Activated CD4-positive, alpha-beta memory T cell treated with anti-CD3 and anti-CD28 coated beads, Interleukin-2, amount 10 ng/mL, durations not matched to agents 7 days and 5 days (primary cell): Measurements from ENCODE around the gene EDC3. TPM values are rescaled to one million over a fixed set of nuclear protein-coding genes. Genes with fewer than 3 reads are reported as not detected.
"Not testable (repeated sequence)": the region's sequence is repeated elsewhere in the genome, so short reads cannot be mapped to it uniquely, and the experiment has no call there.

Source experiments
- CTCF ChIA-PET: fragments of 350-600 bp; sonication (Branson Sonifier 250); formaldehyde crosslinking; loops from one replicate; lab custom pipeline; 2021; ENCODE audit warnings: antibody characterized with exemption, inconsistent platforms; lab: Charles Lee
- POLR2A ChIA-PET: fragments of 350-600 bp; sonication (Branson Sonifier 250); formaldehyde crosslinking; loops from one replicate; lab custom pipeline; 2021; ENCODE audit warnings: antibody characterized with exemption; lab: Charles Lee
- DNase-seq: peaks from one replicate; pipeline ENCODE4 v3.0.0-alpha.2; 2020
- H3K27ac Mint-ChIP-seq: one replicate; pipeline ENCODE4 v1.8.0; 2021; ENCODE audit warnings: mild to moderate bottlenecking, mixed read lengths
- H3K27me3 Mint-ChIP-seq: one replicate; pipeline ENCODE4 v1.8.0; 2021; ENCODE audit warnings: mixed read lengths
- H3K36me3 Mint-ChIP-seq: one replicate; pipeline ENCODE4 v1.8.0; 2021; ENCODE audit warnings: low read depth, mixed read lengths
- H3K4me1 Mint-ChIP-seq: one replicate; pipeline ENCODE4 v1.8.0; 2021; ENCODE audit warnings: mixed read lengths
- H3K4me3 Mint-ChIP-seq: one replicate; pipeline ENCODE4 v1.8.0; 2021; ENCODE audit warnings: mild to moderate bottlenecking, mixed read lengths
- H3K9me3 Mint-ChIP-seq: one replicate; pipeline ENCODE4 v1.8.0; 2021; ENCODE audit warnings: mixed read lengths
- total RNA-seq, 2 experiments: library from RNA; stranded (reverse); gene quantifications; one replicate each; pipeline ENCODE4 v1.2.3, GENCODE V29; 2021

EDC3 gene
- total RNA-seq, 2 experiments from 2014 or later: 36.3 to 39.6 TPM

- peak overlapping the region; percentile 95 for H3K27ac Mint-ChIP-seq
- no peaks in the 10 kb centered on the region for H3K27me3 Mint-ChIP-seq
- H3K4me3 Mint-ChIP-seq: peak overlapping the region; percentile 95
- ChIA-PET POLR2A (interaction anchor here (0.9 to 4.4 kb wide), 9 partner anchors 15 to 220 kb away, joined by 3 to 55 read pairs (median 7); partner anchors contain the start of genes ARID3B and CLK3), CTCF (interaction anchor here (1.0 to 1.3 kb wide), 2 partner anchors 33 to 54 kb away, joined by 4 read pairs; no protein-coding TSS in a partner anchor)
- no peak for DNase-seq
- H3K4me1 Mint-ChIP-seq: peaks cover 19% of the 10 kb centered on the region
- H3K36me3 Mint-ChIP-seq: peaks cover 26% of the 10 kb centered on the region
- no peaks in the 10 kb centered on the region for H3K9me3 Mint-ChIP-seq
Observed at GRCh38 chr15:74599156-74599555, 96.7 kb downstream of the EDC3 start.

- peak; percentile 92 for DNase-seq
- H3K36me3 Mint-ChIP-seq: peaks cover 31% of the 10 kb centered on the region
- peaks cover 19% of the 10 kb centered on the region for H3K4me1 Mint-ChIP-seq
- H3K27ac Mint-ChIP-seq: peak overlapping the region; percentile 95
- H3K27me3 Mint-ChIP-seq: no peaks in the 10 kb centered on the region
- POLR2A ChIA-PET: interaction anchor here (0.6 to 4.4 kb wide), 14 partner anchors 9 to 219 kb away, joined by 3 to 55 read pairs (median 3); partner anchors contain the start of genes ARID3B, CLK3 and UBL7
- CTCF ChIA-PET: interaction anchor here (1.0 to 1.3 kb wide), 3 partner anchors 23 to 53 kb away, joined by 3 to 4 read pairs (median 4); no protein-coding TSS in a partner anchor
- peak overlapping the region; percentile 95 for H3K4me3 Mint-ChIP-seq
- H3K9me3 Mint-ChIP-seq: no peaks in the 10 kb centered on the region
Observed at GRCh38 chr15:74598126-74598842, 97.5 kb downstream of the EDC3 start.

GRCh38 chr15:74597146-74597705 lies 98.6 kb downstream of the EDC3 start:
- ChIA-PET POLR2A (interaction anchor here (0.7 to 4.4 kb wide), 7 partner anchors 10 to 56 kb away, joined by 3 to 55 read pairs (median 7); partner anchors contain the start of genes ARID3B and CLK3), CTCF (interaction anchor here (1.2 kb wide), 1 partner anchor 24 kb away, joined by 3 read pairs; no protein-coding TSS in a partner anchor)
- H3K9me3 Mint-ChIP-seq, DNase-seq, H3K4me3 Mint-ChIP-seq, H3K27me3 Mint-ChIP-seq: not testable (repeated sequence)
- peak overlapping the region; percentile 44 for H3K27ac Mint-ChIP-seq
- peaks cover 41% of the 10 kb centered on the region for H3K36me3 Mint-ChIP-seq
- peaks cover 19% of the 10 kb centered on the region for H3K4me1 Mint-ChIP-seq

GRCh38 chr15:74596736-74597135 lies 99.1 kb downstream of the EDC3 start:
- POLR2A ChIA-PET, H3K27me3 Mint-ChIP-seq, DNase-seq, H3K9me3 Mint-ChIP-seq, H3K4me3 Mint-ChIP-seq, CTCF ChIA-PET, H3K27ac Mint-ChIP-seq: not testable (repeated sequence)
- Mint-ChIP-seq H3K4me1 (peaks cover 19% of the 10 kb centered on the region), H3K36me3 (peaks cover 46% of the 10 kb centered on the region)

GRCh38 chr15:74595271-74595670 lies 100.6 kb downstream of the EDC3 start:
- Mint-ChIP-seq H3K27ac (no peak overlapping the region), H3K4me1 (peaks cover 19% of the 10 kb centered on the region), H3K9me3 (no peaks in the 10 kb centered on the region), H3K36me3 (peaks cover 54% of the 10 kb centered on the region), H3K4me3 (no peak overlapping the region), H3K27me3 (no peaks in the 10 kb centered on the region)
- ChIA-PET CTCF (no interaction called here), POLR2A (interaction anchor here (0.8 kb wide), 1 partner anchor 55 kb away, joined by 3 read pairs; no protein-coding TSS in a partner anchor)
- no peak for DNase-seq

GRCh38 chr15:74594455-74594854 lies 101.4 kb downstream of the EDC3 start:
- Mint-ChIP-seq H3K4me1 (peaks cover 18% of the 10 kb centered on the region), H3K27me3 (no peaks in the 10 kb centered on the region), H3K4me3 (no peak overlapping the region), H3K9me3 (no peaks in the 10 kb centered on the region), H3K27ac (no peak overlapping the region), H3K36me3 (peaks cover 62% of the 10 kb centered on the region)
- no peak for DNase-seq
- CTCF ChIA-PET: no interaction called here
- POLR2A ChIA-PET: interaction anchor here (0.8 kb wide), 1 partner anchor 54 kb away, joined by 3 read pairs; no protein-coding TSS in a partner anchor

GRCh38 chr15:74593122-74593521 lies 102.7 kb downstream of the EDC3 start:
- Mint-ChIP-seq H3K27me3 (no peaks in the 10 kb centered on the region), H3K27ac (no peak overlapping the region), H3K9me3 (no peaks in the 10 kb centered on the region), H3K4me1 (peaks cover 5% of the 10 kb centered on the region), H3K4me3 (no peak overlapping the region), H3K36me3 (peaks cover 65% of the 10 kb centered on the region)
- POLR2A ChIA-PET: no interaction called here
- no peak for DNase-seq
- CTCF ChIA-PET: no interaction called here

- H3K4me1 Mint-ChIP-seq: no peaks in the 10 kb centered on the region
- DNase-seq: no peak
- no peaks in the 10 kb centered on the region for H3K9me3 Mint-ChIP-seq
- H3K27ac Mint-ChIP-seq: no peak overlapping the region
- ChIA-PET CTCF (no interaction called here), POLR2A (no interaction called here)
- H3K27me3 Mint-ChIP-seq: no peaks in the 10 kb centered on the region
- no peak overlapping the region for H3K4me3 Mint-ChIP-seq
- peaks cover 65% of the 10 kb centered on the region for H3K36me3 Mint-ChIP-seq
Observed at GRCh38 chr15:74592222-74592621, 103.6 kb downstream of the EDC3 start.

GRCh38 chr15:74589826-74590225 lies 106.0 kb downstream of the EDC3 start:
- H3K27me3 Mint-ChIP-seq: no peaks in the 10 kb centered on the region
- H3K27ac Mint-ChIP-seq: no peak overlapping the region
- H3K36me3 Mint-ChIP-seq: peaks cover 63% of the 10 kb centered on the region
- peaks cover 3% of the 10 kb centered on the region for H3K4me1 Mint-ChIP-seq
- H3K4me3 Mint-ChIP-seq: no peak overlapping the region
- H3K9me3 Mint-ChIP-seq: no peaks in the 10 kb centered on the region
- ChIA-PET POLR2A (interaction anchor here (1.1 to 1.3 kb wide), 2 partner anchors 49 to 128 kb away, joined by 3 read pairs; partner anchors contain the start of gene ARID3B), CTCF (interaction anchor here (0.9 kb wide), 1 partner anchor 44 kb away, joined by 3 read pairs; no protein-coding TSS in a partner anchor)
- no peak for DNase-seq

GRCh38 chr15:74585857-74586256 lies 110.0 kb downstream of the EDC3 start:
- Mint-ChIP-seq H3K27me3 (no peaks in the 10 kb centered on the region), H3K36me3 (peaks cover 50% of the 10 kb centered on the region), H3K4me1 (peaks cover 13% of the 10 kb centered on the region), H3K4me3 (no peak overlapping the region), H3K9me3 (no peaks in the 10 kb centered on the region), H3K27ac (no peak overlapping the region)
- DNase-seq: no peak
- CTCF ChIA-PET: no interaction called here
- POLR2A ChIA-PET: no interaction called here

- Mint-ChIP-seq H3K9me3 (no peaks in the 10 kb centered on the region), H3K27me3 (no peaks in the 10 kb centered on the region), H3K27ac (no peak overlapping the region), H3K4me1 (peaks cover 18% of the 10 kb centered on the region), H3K4me3 (no peak overlapping the region), H3K36me3 (peaks cover 47% of the 10 kb centered on the region)
- ChIA-PET CTCF (no interaction called here), POLR2A (no interaction called here)
- DNase-seq: no peak
Observed at GRCh38 chr15:74585191-74585590, 110.6 kb downstream of the EDC3 start.

GRCh38 chr15:74584779-74585178 lies 111.0 kb downstream of the EDC3 start:
- no peak for DNase-seq
- ChIA-PET CTCF (no interaction called here), POLR2A (no interaction called here)
- no peak overlapping the region for H3K4me3 Mint-ChIP-seq
- no peak overlapping the region for H3K27ac Mint-ChIP-seq
- H3K4me1 Mint-ChIP-seq: peaks cover 19% of the 10 kb centered on the region
- H3K9me3 Mint-ChIP-seq: no peaks in the 10 kb centered on the region
- no peaks in the 10 kb centered on the region for H3K27me3 Mint-ChIP-seq
- H3K36me3 Mint-ChIP-seq: peaks cover 43% of the 10 kb centered on the region

- no peak overlapping the region for H3K27ac Mint-ChIP-seq
- POLR2A ChIA-PET: no interaction called here
Observed at GRCh38 chr15:74584204-74584603, 111.6 kb downstream of the EDC3 start.

More at GRCh38 chr15:74584204-74584603, 111.6 kb downstream of the EDC3 start:
- Mint-ChIP-seq H3K4me1 (peaks cover 22% of the 10 kb centered on the region), H3K27me3 (no peaks in the 10 kb centered on the region), H3K9me3 (no peaks in the 10 kb centered on the region), H3K36me3 (peaks cover 43% of the 10 kb centered on the region), H3K4me3 (no peak overlapping the region)
- no peak for DNase-seq
- CTCF ChIA-PET: no interaction called here
